ENCODE measurements around the gene SYCE3.

- TF ChIP-seq ZNF274 (IDR thresholded peaks at IDR 0.05; ENCODE audit: low read depth, low read length) (no peak), YY1 (IDR thresholded peaks at IDR 0.05; ENCODE audit: insufficient read depth, insufficient read length) (no peak)
Measured at GRCh38 chr22:50563413-50564160, 868 bp upstream of the SYCE3 start.

All from NT2/D1 (cell line).